Measurements from ENCODE around the gene TRAF4.

Gene TRAF4

DNA sequence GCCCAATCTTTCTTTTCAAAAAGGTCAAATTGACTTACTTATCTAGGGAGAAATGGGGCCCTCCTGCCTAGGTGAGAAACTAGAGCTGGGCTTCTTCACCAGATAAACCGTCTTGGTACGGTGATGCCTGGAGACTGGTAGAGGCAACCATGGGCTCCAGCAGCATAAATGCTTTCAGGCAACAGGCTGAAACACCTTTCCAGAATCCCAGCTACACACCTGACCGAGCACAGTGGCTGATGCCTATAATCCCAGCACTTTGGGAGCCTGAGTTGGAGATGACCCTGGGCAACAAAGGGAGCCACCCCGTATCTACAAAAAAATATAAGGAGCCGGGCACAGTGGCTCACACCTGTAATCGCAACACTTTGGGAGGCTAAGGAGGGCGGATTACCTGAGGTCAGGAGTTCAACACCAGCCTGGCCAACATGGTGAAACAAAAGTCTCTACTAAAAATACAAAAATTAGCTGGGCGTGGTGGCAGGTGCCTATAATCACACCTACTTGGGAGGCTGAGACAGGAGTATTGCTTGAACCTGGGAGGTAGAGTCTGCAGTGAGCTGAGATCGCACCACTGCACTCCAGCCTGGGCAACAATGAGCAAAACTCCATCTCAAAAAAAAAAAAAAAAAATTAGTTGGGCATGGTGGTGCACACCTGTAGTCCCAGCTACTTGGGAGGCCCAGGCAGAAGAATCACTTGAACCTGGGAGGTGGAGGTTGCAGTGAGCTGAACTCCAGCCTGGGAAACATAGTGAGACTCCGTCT is 8.0 kb downstream of the TRAF4 start:
- Histone ChIP-seq H3K36me3 (peaks cover 66% of the 10 kb centered on the region), H3K9me3 (ENCODE audit: severe bottlenecking) (no peaks in the 10 kb centered on the region), H3K27ac (no peak overlapping the region), H3K27me3 (ENCODE audit: insufficient read depth, low read depth, severe bottlenecking) (no peaks in the 10 kb centered on the region), H3K4me3 (ENCODE audit: low read depth, low read length) (no peak overlapping the region)
- TF ChIP-seq, protein P1, sequence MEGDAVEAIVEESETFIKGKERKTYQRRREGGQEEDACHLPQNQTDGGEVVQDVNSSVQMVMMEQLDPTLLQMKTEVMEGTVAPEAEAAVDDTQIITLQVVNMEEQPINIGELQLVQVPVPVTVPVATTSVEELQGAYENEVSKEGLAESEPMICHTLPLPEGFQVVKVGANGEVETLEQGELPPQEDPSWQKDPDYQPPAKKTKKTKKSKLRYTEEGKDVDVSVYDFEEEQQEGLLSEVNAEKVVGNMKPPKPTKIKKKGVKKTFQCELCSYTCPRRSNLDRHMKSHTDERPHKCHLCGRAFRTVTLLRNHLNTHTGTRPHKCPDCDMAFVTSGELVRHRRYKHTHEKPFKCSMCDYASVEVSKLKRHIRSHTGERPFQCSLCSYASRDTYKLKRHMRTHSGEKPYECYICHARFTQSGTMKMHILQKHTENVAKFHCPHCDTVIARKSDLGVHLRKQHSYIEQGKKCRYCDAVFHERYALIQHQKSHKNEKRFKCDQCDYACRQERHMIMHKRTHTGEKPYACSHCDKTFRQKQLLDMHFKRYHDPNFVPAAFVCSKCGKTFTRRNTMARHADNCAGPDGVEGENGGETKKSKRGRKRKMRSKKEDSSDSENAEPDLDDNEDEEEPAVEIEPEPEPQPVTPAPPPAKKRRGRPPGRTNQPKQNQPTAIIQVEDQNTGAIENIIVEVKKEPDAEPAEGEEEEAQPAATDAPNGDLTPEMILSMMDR (IDR thresholded peaks at IDR 0.05; ENCODE audit: low read depth, low read length), result no peak
- DNase-seq, result no peak

DNA sequence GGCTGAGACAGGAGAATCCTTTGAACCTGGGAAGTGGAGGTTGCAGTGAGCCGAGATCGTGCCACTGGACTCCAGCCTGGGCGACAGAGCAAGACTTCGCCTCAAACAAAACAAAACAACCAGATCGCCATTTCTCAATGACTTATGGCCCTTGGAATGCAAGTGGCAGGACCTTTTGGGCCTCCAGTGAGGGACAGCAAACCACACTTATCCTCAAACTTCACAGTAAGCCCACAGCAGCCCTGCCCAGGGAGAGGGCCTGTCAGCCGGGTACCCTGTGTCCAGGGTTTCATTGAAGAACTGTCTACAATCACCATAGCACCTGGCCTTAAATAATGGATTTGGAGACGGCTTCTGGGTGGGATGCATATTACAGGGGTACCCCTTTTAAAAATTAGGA is 11.7 kb downstream of the TRAF4 start:
- Histone ChIP-seq H3K27ac (no peak overlapping the region), H3K36me3 (peaks cover 59% of the 10 kb centered on the region), H3K4me3 (ENCODE audit: low read depth, low read length) (no peak overlapping the region), H3K27me3 (ENCODE audit: insufficient read depth, low read depth, severe bottlenecking) (no peaks in the 10 kb centered on the region), H3K9me3 (ENCODE audit: severe bottlenecking) (no peaks in the 10 kb centered on the region)
- TF ChIP-seq, protein P1 (IDR thresholded peaks at IDR 0.05; ENCODE audit: low read depth, low read length), result no peak
- DNase-seq, result no peak

DNA sequence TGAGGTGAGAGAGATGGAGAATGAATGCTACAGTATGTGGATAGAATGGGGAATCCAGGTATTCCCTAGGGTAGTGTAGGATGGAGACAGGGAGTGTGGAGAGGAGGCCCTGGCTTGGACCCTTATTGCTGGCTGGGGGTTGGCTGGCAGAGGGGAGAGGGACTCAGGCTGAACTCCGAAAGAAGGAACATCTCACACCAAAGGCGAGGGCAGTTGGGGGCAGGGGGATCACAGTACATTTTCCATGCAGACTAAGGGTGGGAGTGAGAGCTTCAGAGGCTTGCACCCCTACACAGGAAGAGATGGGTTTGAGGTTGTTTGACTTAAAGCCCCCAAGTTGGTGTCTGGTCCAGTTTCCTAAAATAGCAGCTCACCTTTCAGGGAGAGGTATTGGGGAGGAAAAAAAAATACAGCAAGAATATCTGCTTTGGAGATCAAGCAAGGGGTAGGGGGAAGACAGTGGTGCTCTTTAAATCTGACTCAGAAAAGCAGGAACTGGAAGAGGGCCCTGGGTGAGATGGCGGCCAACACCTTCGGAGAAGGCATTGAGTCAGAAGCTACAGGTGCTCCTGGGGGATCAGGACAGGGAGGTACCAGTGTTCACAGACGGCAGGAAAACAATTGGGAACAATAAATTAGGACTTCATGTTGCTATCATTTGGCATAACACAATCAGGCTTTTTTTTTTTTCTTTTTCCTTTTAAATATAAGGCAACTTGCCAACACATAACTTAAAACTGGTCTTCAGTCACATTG is 12.4 kb downstream of the TRAF4 start:
- no peak overlapping the region for H3K4me3 ChIP-seq (ENCODE audit: low read depth, low read length)
- DNase-seq, result no peak
- H3K27ac ChIP-seq, result no peak overlapping the region
- H3K27me3 ChIP-seq (ENCODE audit: insufficient read depth, low read depth, severe bottlenecking), result no peaks in the 10 kb centered on the region
- no peaks in the 10 kb centered on the region for H3K9me3 ChIP-seq (ENCODE audit: severe bottlenecking)
- TF ChIP-seq, protein P1 (IDR thresholded peaks at IDR 0.05; ENCODE audit: low read depth, low read length), result no peak
- peaks cover 55% of the 10 kb centered on the region for H3K36me3 ChIP-seq

- Histone ChIP-seq H3K36me3 (peaks cover 55% of the 10 kb centered on the region), H3K9me3 (ENCODE audit: severe bottlenecking) (no peaks in the 10 kb centered on the region), H3K4me3 (ENCODE audit: low read depth, low read length) (no peak overlapping the region), H3K27ac (no peak overlapping the region), H3K27me3 (ENCODE audit: insufficient read depth, low read depth, severe bottlenecking) (no peaks in the 10 kb centered on the region)
- TF ChIP-seq, protein P1 (IDR thresholded peaks at IDR 0.05; ENCODE audit: low read depth, low read length), result no peak
- DNase-seq, result no peak
Measured at GRCh38 chr17:28758411-28759121, 14.8 kb downstream of the TRAF4 start.

DNA sequence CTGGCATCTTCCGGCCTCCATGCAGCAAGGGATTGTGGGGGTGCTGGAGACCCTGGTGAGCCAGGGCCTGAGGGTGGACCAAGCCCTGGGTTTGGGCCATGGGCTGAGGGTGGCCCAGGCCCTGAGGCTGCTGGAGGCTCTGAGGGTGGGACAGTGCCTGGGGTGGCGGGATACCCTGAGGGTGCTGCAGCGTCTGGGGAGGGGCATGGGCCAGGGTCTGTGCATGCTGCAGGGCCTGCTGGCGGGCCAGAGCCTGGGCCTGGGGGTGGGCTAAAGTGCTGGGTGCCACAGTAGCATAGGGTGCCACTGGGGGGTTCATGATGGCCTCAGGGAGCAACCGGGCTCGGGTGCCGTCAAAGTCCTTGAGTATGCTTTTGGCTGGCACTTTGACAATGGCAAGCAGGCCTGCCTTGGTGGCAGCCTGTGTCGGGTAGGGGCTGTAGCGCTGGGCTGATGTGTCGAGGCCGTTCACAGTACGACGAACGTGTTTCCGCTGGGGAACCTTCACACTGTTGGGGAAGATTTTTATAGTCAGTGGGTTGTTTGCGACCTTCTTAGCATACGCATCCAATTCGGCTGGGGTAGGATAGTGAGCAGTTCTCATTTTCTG is 15.6 kb downstream of the TRAF4 start:
- TF ChIP-seq, protein P1 (IDR thresholded peaks at IDR 0.05; ENCODE audit: low read depth, low read length), result no peak
- Histone ChIP-seq H3K4me3 (ENCODE audit: low read depth, low read length) (no peak overlapping the region), H3K9me3 (ENCODE audit: severe bottlenecking) (no peaks in the 10 kb centered on the region), H3K27ac (no peak overlapping the region), H3K27me3 (ENCODE audit: insufficient read depth, low read depth, severe bottlenecking) (no peaks in the 10 kb centered on the region), H3K36me3 (peaks cover 55% of the 10 kb centered on the region)
- no peak for DNase-seq

All from WERI-Rb-1 (cell line).